ENCODE results near the gene POLR2E.

The POLR2E gene

DNA sequence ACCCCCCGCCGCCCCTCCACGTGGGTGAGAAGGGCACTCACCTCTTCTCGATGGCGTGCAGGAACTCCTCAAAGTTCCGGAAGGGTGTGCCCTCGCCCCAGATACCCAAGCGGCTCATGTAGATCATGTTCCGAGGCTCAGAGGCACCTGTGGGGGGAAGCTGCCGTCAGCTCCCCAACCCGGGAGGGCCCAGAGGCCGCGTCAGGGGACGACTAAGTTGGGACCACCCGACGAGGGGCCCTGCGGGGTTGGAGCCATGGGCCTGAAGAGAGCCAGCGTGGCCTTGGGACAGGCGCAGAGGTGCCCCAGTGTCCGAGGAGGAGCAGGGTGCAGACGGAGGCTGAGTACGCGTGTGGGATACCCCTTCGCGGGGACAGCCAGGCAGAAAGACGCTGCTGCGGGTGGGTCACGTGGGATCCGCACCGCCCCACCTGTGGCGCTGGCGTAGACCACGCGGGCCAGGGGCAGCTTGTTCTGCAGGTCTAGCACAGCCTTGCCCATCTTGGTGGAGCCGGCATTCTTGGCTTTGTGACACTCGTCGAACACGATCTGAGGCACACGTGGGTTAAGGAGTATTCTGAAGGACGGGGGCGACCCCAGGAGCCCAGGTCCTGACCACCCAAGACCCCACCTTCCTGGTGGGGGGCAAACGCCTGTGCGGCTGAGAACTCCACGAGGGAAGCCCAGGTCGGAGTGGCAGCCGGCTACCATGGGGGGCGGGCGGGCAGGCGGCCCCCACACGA lies 24.5 kb upstream of the POLR2E start:
- H3K4me1 ChIP-seq (ENCODE audit: low read depth, poor library complexity, severe bottlenecking): no peaks in the 10 kb centered on the region
- H4K20me1 ChIP-seq (ENCODE audit: insufficient read depth): no peaks in the 10 kb centered on the region
- no peaks in the 10 kb centered on the region for H3K36me3 ChIP-seq (ENCODE audit: insufficient read depth)
- H3K9ac ChIP-seq: no peak overlapping the region
- TF ChIP-seq, protein P1, sequence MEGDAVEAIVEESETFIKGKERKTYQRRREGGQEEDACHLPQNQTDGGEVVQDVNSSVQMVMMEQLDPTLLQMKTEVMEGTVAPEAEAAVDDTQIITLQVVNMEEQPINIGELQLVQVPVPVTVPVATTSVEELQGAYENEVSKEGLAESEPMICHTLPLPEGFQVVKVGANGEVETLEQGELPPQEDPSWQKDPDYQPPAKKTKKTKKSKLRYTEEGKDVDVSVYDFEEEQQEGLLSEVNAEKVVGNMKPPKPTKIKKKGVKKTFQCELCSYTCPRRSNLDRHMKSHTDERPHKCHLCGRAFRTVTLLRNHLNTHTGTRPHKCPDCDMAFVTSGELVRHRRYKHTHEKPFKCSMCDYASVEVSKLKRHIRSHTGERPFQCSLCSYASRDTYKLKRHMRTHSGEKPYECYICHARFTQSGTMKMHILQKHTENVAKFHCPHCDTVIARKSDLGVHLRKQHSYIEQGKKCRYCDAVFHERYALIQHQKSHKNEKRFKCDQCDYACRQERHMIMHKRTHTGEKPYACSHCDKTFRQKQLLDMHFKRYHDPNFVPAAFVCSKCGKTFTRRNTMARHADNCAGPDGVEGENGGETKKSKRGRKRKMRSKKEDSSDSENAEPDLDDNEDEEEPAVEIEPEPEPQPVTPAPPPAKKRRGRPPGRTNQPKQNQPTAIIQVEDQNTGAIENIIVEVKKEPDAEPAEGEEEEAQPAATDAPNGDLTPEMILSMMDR (conservative IDR thresholded peaks at IDR 0.05; ENCODE audit: low read depth, low read length): no peak
- H3K79me2 ChIP-seq (ENCODE audit: insufficient read depth, low read depth): no peaks in the 10 kb centered on the region
- H3K27me3 ChIP-seq (ENCODE audit: insufficient read depth, low read depth): no peaks in the 10 kb centered on the region
- H3K4me3 ChIP-seq (IDR thresholded peaks at IDR 0.05; ENCODE audit: insufficient read depth, low read depth, low read length): no peak overlapping the region
- H2AFZ ChIP-seq (ENCODE audit: low read depth): no peak overlapping the region
- no peak overlapping the region for H3K4me2 ChIP-seq
- H3K27ac ChIP-seq: no peak overlapping the region

DNA sequence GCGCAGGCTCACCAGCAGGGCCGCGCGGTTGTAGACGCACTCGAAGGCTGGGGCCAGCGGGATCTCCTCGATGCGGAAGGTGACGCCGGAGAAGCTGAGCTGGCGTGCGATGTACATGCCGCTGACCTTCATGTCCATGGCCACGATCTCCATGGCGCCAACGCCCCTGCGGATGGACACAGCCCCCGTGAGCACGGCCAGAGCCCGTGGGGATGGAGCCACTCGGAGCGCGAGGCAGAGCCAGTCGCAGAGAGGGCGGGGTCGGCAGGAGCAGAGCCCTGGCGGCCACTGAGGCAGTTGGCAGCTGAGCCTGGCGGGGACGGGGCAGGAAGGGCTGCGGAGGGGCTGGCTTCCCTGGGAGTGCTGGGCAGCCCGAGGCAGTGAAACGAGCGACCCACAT lies 23.8 kb upstream of the POLR2E start:
- no peak overlapping the region for H2AFZ ChIP-seq (ENCODE audit: low read depth)
- H3K4me3 ChIP-seq (IDR thresholded peaks at IDR 0.05; ENCODE audit: insufficient read depth, low read depth, low read length): no peak overlapping the region
- H4K20me1 ChIP-seq (ENCODE audit: insufficient read depth): no peaks in the 10 kb centered on the region
- H3K27me3 ChIP-seq (ENCODE audit: insufficient read depth, low read depth): no peaks in the 10 kb centered on the region
- H3K36me3 ChIP-seq (ENCODE audit: insufficient read depth): no peaks in the 10 kb centered on the region
- H3K27ac ChIP-seq: no peak overlapping the region
- no peak overlapping the region for H3K4me2 ChIP-seq
- no peak overlapping the region for H3K9ac ChIP-seq
- H3K4me1 ChIP-seq (ENCODE audit: low read depth, poor library complexity, severe bottlenecking): no peaks in the 10 kb centered on the region
- no peaks in the 10 kb centered on the region for H3K79me2 ChIP-seq (ENCODE audit: insufficient read depth, low read depth)
- TF ChIP-seq, protein P1 (conservative IDR thresholded peaks at IDR 0.05; ENCODE audit: low read depth, low read length): no peak

DNA sequence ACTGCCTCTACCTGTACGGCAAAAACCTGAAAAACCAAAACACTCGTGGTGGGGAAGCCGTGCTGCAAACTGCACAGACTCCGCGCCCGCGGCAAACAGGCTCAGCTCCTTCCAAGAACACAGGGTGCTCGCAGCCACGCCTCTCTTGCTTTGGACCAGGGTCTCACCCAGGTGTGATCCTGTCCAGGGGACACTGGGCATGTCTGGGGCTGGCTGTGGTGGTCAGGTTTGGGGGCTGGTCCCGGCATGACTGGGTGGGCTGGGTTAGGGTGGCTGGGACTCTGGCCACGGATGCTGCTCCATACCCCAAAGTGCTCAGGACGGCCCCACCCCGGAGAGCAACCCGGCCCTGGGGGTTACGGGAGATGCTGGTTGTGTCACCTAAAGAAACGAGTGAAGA lies 22.5 kb upstream of the POLR2E start:
- Histone ChIP-seq H2AFZ (ENCODE audit: low read depth) (no peak overlapping the region), H3K79me2 (ENCODE audit: insufficient read depth, low read depth) (no peaks in the 10 kb centered on the region), H3K27me3 (ENCODE audit: insufficient read depth, low read depth) (no peaks in the 10 kb centered on the region), H3K36me3 (ENCODE audit: insufficient read depth) (no peaks in the 10 kb centered on the region), H3K9ac (no peak overlapping the region), H3K4me1 (ENCODE audit: low read depth, poor library complexity, severe bottlenecking) (no peaks in the 10 kb centered on the region), H4K20me1 (ENCODE audit: insufficient read depth) (no peaks in the 10 kb centered on the region), H3K4me3 (IDR thresholded peaks at IDR 0.05; ENCODE audit: insufficient read depth, low read depth, low read length) (no peak overlapping the region), H3K4me2 (no peak overlapping the region), H3K27ac (no peak overlapping the region)
- TF ChIP-seq, protein P1 (conservative IDR thresholded peaks at IDR 0.05; ENCODE audit: low read depth, low read length): no peak

DNA sequence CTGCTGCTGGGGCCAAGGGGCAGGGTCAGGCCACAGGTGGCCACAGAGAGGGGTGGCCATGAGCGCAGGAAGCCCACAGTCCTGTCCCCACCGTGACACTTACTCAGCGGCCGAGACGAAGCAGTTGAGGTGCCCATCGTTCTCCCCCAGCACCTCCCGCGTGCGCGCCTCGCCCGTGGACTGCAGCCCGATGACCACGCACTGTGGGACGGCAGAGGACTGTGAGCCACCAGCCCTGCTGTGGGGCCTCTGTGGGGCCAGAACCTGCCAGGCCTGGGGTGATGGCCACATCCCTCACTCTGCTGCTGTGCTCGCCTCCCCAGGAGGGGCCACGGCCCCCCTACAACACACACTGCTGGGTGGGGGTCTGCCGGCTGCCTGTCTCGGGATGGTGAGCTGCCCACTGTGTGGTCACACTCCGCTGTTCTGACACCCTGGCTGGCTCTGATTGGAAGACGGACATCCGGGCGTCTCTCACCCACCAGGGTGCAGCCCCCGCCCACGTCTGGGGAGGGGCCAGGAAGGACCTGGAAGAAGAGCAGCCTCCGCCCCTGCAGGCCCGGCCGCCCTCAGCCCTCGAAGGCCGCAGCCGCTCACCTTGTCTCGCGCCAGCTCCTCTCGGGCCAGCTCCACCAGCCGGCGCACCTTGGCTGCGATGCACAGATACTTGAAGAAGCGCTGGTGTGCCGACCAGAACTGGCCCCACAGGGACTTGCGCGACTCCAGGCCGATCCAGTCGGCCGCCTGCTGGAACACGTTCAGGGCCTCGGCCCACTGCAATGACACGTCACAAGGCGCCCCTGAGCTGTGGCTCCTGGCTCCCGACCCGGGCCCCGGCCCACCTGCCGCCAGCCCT lies 21.8 kb upstream of the POLR2E start:
- Histone ChIP-seq H3K4me2 (no peak overlapping the region), H3K27ac (no peak overlapping the region), H4K20me1 (ENCODE audit: insufficient read depth) (no peaks in the 10 kb centered on the region), H2AFZ (ENCODE audit: low read depth) (no peak overlapping the region), H3K79me2 (ENCODE audit: insufficient read depth, low read depth) (no peaks in the 10 kb centered on the region), H3K9ac (no peak overlapping the region), H3K36me3 (ENCODE audit: insufficient read depth) (no peaks in the 10 kb centered on the region), H3K27me3 (ENCODE audit: insufficient read depth, low read depth) (no peaks in the 10 kb centered on the region), H3K4me1 (ENCODE audit: low read depth, poor library complexity, severe bottlenecking) (no peaks in the 10 kb centered on the region), H3K4me3 (IDR thresholded peaks at IDR 0.05; ENCODE audit: insufficient read depth, low read depth, low read length) (no peak overlapping the region)
- TF ChIP-seq, protein P1 (conservative IDR thresholded peaks at IDR 0.05; ENCODE audit: low read depth, low read length): no peak
